H1 (cell line): ENCODE measurements around the gene GSTT2. TPM values are rescaled to one million over a fixed set of nuclear protein-coding genes. Genes with fewer than 3 reads are reported as not detected.

Experiments used
- CTCF ChIA-PET: fragments of 300-600 bp; sonication (Branson Sonifier 250); formaldehyde crosslinking; loops from one replicate; lab custom pipeline; 2021; ENCODE audit not compliant: partially characterized antibody; lab: Charles Lee
- POLR2A ChIA-PET: fragments of 300-600 bp; sonication (Branson Sonifier 250); formaldehyde crosslinking; loops from one replicate; lab custom pipeline; 2021; ENCODE audit warnings: inconsistent platforms; ENCODE audit not compliant: partially characterized antibody; lab: Charles Lee
- DNase-seq, 2 experiments: peaks; one replicate each; pipeline versions ENCODE4 v3.0.0 to v3.0.0-alpha.2; 2010 to 2022; ENCODE audit warnings: low spot score in 2 of 2, low read depth in 1 of 2, mixed read lengths in 1 of 2
- FAIRE-seq: peaks from 2 replicates; lab custom pipeline; 2011; peaks lifted over from hg19 to GRCh38; lab: Jason Lieb, UNC
- H2AFZ ChIP-seq: 2 replicates; pipeline ENCODE4 v1.8.1; 2012; ENCODE audit warnings: low read length, inconsistent platforms
- H2AK5ac ChIP-seq: 2 replicates; pipeline ENCODE4 v1.6.1; 2013; ENCODE audit warnings: low read depth, low read length
- H2BK120ac ChIP-seq: replicated peaks from 2 replicates; pipeline ENCODE3; 2013; ENCODE audit warnings: low read depth, low read length, inconsistent platforms
- H2BK12ac ChIP-seq: 2 replicates; pipeline ENCODE4 v1.6.1; 2013; ENCODE audit warnings: low read depth, low read length
- H2BK15ac ChIP-seq: 2 replicates; pipeline ENCODE4 v1.6.1; 2013; ENCODE audit warnings: low read length
- H2BK20ac ChIP-seq: 2 replicates; pipeline ENCODE4 v1.6.1; 2013; ENCODE audit warnings: low read length
- H2BK5ac ChIP-seq: 2 replicates; pipeline ENCODE4 v1.6.1; 2013; ENCODE audit warnings: low read depth, low read length
- H3K14ac ChIP-seq: 2 replicates; pipeline ENCODE4 v1.6.1; 2013; ENCODE audit warnings: inconsistent platforms; ENCODE audit not compliant: insufficient read length
- H3K18ac ChIP-seq: 2 replicates; pipeline ENCODE4 v1.6.1; 2013; ENCODE audit warnings: low read length; ENCODE audit errors: extremely low read depth
- H3K23ac ChIP-seq: 2 replicates; pipeline ENCODE4 v1.6.1; 2013; ENCODE audit warnings: inconsistent platforms; ENCODE audit not compliant: insufficient read length
- H3K23me2 ChIP-seq: 2 replicates; pipeline ENCODE4 v1.6.1; 2013; ENCODE audit warnings: low read depth, low read length
- H3K27ac ChIP-seq: 2 replicates; pipeline ENCODE4 v1.6.1; 2011; ENCODE audit warnings: low read depth, low read length, inconsistent platforms
- H3K27me3 ChIP-seq, 4 experiments: replicated peaks in 1 of 4; 1 replicate in 1 of 4; 2 replicates in 3 of 4; pipeline versions ENCODE4 v1.6.1 to v1.8.1; 2011 to 2013; ENCODE audit warnings: low read length in 3 of 4, mild to moderate bottlenecking in 3 of 4, inconsistent platforms in 2 of 4, mixed read lengths in 2 of 4, moderate library complexity in 1 of 4; ENCODE audit not compliant: control insufficient read depth in 3 of 4, insufficient read depth in 3 of 4; ENCODE audit errors: extremely low read depth in 1 of 4
- H3K36me3 ChIP-seq, 4 experiments: 2 replicates each; pipeline versions ENCODE4 v1.6.1 to v1.8.1; 2011 to 2013; ENCODE audit warnings: mild to moderate bottlenecking in 4 of 4, low read length in 3 of 4, moderate library complexity in 2 of 4, control low read depth in 1 of 4, inconsistent platforms in 1 of 4; ENCODE audit not compliant: insufficient read depth in 4 of 4, control insufficient read depth in 2 of 4
- H3K4ac ChIP-seq: replicated peaks from 2 replicates; pipeline ENCODE3; 2013; ENCODE audit warnings: low read length, low read depth, mixed read lengths, inconsistent platforms; ENCODE audit not compliant: insufficient read length
- H3K4me1 ChIP-seq, 4 experiments: replicated peaks in 1 of 4; 1 replicate in 1 of 4; 2 replicates in 3 of 4; pipeline versions ENCODE4 v1.6.1 to v1.8.1; 2011 to 2013; ENCODE audit warnings: low read length in 3 of 4, inconsistent platforms in 2 of 4, mixed read lengths in 1 of 4; ENCODE audit not compliant: insufficient read depth in 4 of 4, control insufficient read depth in 3 of 4
- H3K4me2 ChIP-seq, 2 experiments: 2 replicates each; pipeline versions ENCODE4 v1.6.1 to v1.8.1; 2011 to 2013; ENCODE audit warnings: low read depth in 2 of 2, low read length in 2 of 2, control low read depth in 1 of 2, inconsistent platforms in 1 of 2, mild to moderate bottlenecking in 1 of 2; ENCODE audit not compliant: insufficient read depth in 1 of 2
- H3K4me3 ChIP-seq, 4 experiments: fragments of 200-600, 300-600 bp in 1 of 4; sonication (generic), shearing (Covaris generic), sonication (Bioruptor Twin) in 1 of 4; 2 replicates each; pipeline versions ENCODE4 v1.5.1 to v1.8.1; 2011 to 2016; ENCODE audit warnings: low read length in 4 of 4, low read depth in 3 of 4, control low read depth in 2 of 4, inconsistent platforms in 2 of 4, mild to moderate bottlenecking in 2 of 4, mixed read lengths in 1 of 4, moderate library complexity in 1 of 4; ENCODE audit not compliant: insufficient read depth in 2 of 4; ENCODE audit errors: extremely low read depth in 1 of 4
- H3K56ac ChIP-seq: replicated peaks from 2 replicates; pipeline ENCODE3; 2013; ENCODE audit warnings: low read depth, mild to moderate bottlenecking, mixed read lengths, low read length, inconsistent platforms; ENCODE audit not compliant: insufficient read length
- H3K79me1 ChIP-seq: 2 replicates; pipeline ENCODE4 v1.6.1; 2013; ENCODE audit warnings: low read depth, low read length, control low read depth
- H3K79me2 ChIP-seq, 2 experiments: 2 replicates each; pipeline versions ENCODE4 v1.6.1 to v1.8.1; 2012 to 2013; ENCODE audit warnings: low read length in 2 of 2, mild to moderate bottlenecking in 2 of 2, inconsistent platforms in 1 of 2; ENCODE audit not compliant: insufficient read depth in 2 of 2, control insufficient read depth in 1 of 2
- H3K9ac ChIP-seq, 4 experiments: replicated peaks in 1 of 4; 1 replicate in 1 of 4; 2 replicates in 3 of 4; pipeline versions ENCODE4 v1.6.1 to v1.8.1; 2011 to 2013; ENCODE audit warnings: low read depth in 3 of 4, low read length in 3 of 4, control low read depth in 2 of 4, mild to moderate bottlenecking in 2 of 4, moderate library complexity in 2 of 4, inconsistent platforms in 1 of 4; ENCODE audit errors: extremely low read depth in 1 of 4
- H3K9me3 ChIP-seq, 2 experiments: 2 replicates each; pipeline versions ENCODE4 v1.6.1 to v1.8.1; 2012 to 2013; ENCODE audit warnings: mild to moderate bottlenecking in 2 of 2, moderate library complexity in 2 of 2, control low read depth in 1 of 2, inconsistent platforms in 1 of 2, low read depth in 1 of 2, low read length in 1 of 2, mixed read lengths in 1 of 2; ENCODE audit not compliant: insufficient read depth in 2 of 2
- H4K20me1 ChIP-seq, 2 experiments: replicated peaks in 1 of 2; 2 replicates each; pipeline versions ENCODE3 to v1.8.1; 2011 to 2013; ENCODE audit warnings: inconsistent platforms in 2 of 2, low read length in 2 of 2, mild to moderate bottlenecking in 1 of 2; ENCODE audit not compliant: insufficient read depth in 2 of 2, control insufficient read depth in 1 of 2
- H4K5ac ChIP-seq: 2 replicates; pipeline ENCODE4 v1.6.1; 2013; ENCODE audit warnings: low read length, low read depth, mixed read lengths, inconsistent platforms; ENCODE audit not compliant: insufficient read length
- H4K8ac ChIP-seq: 2 replicates; pipeline ENCODE4 v1.8.0; 2013; ENCODE audit warnings: mild to moderate bottlenecking, moderate library complexity, low read length, inconsistent platforms; ENCODE audit not compliant: insufficient read depth; ENCODE audit errors: extremely low read depth
- H4K91ac ChIP-seq: replicated peaks from 2 replicates; pipeline ENCODE3; 2013; ENCODE audit warnings: low read length, mixed read lengths, inconsistent platforms; ENCODE audit not compliant: insufficient read length
- SP4 ChIP-seq: IDR thresholded peaks from 2 replicates; pipeline ENCODE4 v1.6.1; 2012; ENCODE audit warnings: low read length, inconsistent platforms
- polyA plus RNA-seq, 7 experiments: library from polyadenylated mRNA; depleted of rRNA in 3 of 7; stranded (reverse) in 5 of 7; unstranded in 2 of 7; fragments of >200 nt in 5 of 7; fragments of 200-250 nt in 2 of 7; gene quantifications; 1 replicate in 5 of 7; 2 replicates in 1 of 7; 4 replicates in 1 of 7; pipeline versions ENCODE4 v1.2.1 to v1.2.3, GENCODE V29; 2011 to 2013; ENCODE audit warnings: missing spikeins in 2 of 7, mixed read lengths in 2 of 7
- total RNA-seq: library from RNA; stranded (reverse); fragmentation: NEBNext Ultra II Directional; extraction: Animal tissue kit (Norgen Biotek cat#: 25700); gene quantifications from 2 replicates; pipeline ENCODE4 v1.2.1, GENCODE V29; 2021

GSTT2 gene
- total and polyA plus RNA-seq, 2 of the 8 experiments (the other 6 are each of a cell fraction or from before 2014, with no cell fraction given): 1.1 to 1.5 TPM

GRCh38 chr22:24030186-24030702 lies 50.3 kb downstream of the GSTT2 start:
- no peak overlapping the region for H3K23ac ChIP-seq
- H3K23me2 ChIP-seq: no peaks in the 10 kb centered on the region
- ChIA-PET CTCF (interaction anchor here (1.1 to 1.2 kb wide), 4 partner anchors 8 to 78 kb away, joined by 3 read pairs; no protein-coding TSS in a partner anchor), POLR2A (no interaction called here)
- no peaks in the 10 kb centered on the region for H3K9me3 ChIP-seq
- no peak for FAIRE-seq
- H2BK15ac ChIP-seq: no peak overlapping the region
- H3K9ac ChIP-seq: no peak overlapping the region
- H4K20me1 ChIP-seq: peaks cover 1 to 5% of the 10 kb centered on the region in 2 experiments
- peaks cover 13% of the 10 kb centered on the region for H3K79me1 ChIP-seq
- H2AFZ ChIP-seq: no peak overlapping the region
- H3K27ac ChIP-seq: no peak overlapping the region
- no peak overlapping the region for H3K4me3 ChIP-seq
- no peak overlapping the region for H3K4ac ChIP-seq
- no peak overlapping the region for H3K18ac ChIP-seq
- H2AK5ac ChIP-seq: no peak overlapping the region
- no peak overlapping the region for H2BK12ac ChIP-seq
- no peaks in the 10 kb centered on the region for H3K36me3 ChIP-seq
- no peaks in the 10 kb centered on the region for H3K27me3 ChIP-seq
- TF ChIP-seq SP4: no peak
- no peak overlapping the region for H2BK20ac ChIP-seq
- no peak for DNase-seq
- no peak overlapping the region for H4K5ac ChIP-seq
- H3K79me2 ChIP-seq: peaks cover 0 to 78% of the 10 kb centered on the region in 2 experiments; a peak in 2 of 4 replicates
- H3K4me2 ChIP-seq: no peak overlapping the region
- H2BK5ac ChIP-seq: no peak overlapping the region
- no peak overlapping the region for H4K91ac ChIP-seq
- H2BK120ac ChIP-seq: no peak overlapping the region
- H4K8ac ChIP-seq: no peak overlapping the region
- H3K14ac ChIP-seq: no peak overlapping the region
- H3K56ac ChIP-seq: no peak overlapping the region
- no peaks in the 10 kb centered on the region; a peak in 1 of 7 replicates for H3K4me1 ChIP-seq

Other genes with a start within 250 kb of the GSTT2 start
- 2.6 and 3.2 TPM in 2 replicates for gene ZNF70, start 229.0 kb upstream of the GSTT2 start, total RNA-seq
- gene ZNF70, start 229.0 kb upstream of the GSTT2 start, polyA plus RNA-seq (2011; rRNA removed): 1.1 and 1.2 TPM in 2 replicates
- gene VPREB3, start 225.7 kb upstream of the GSTT2 start, total RNA-seq: 0.52 and 0.77 TPM in 2 replicates
- gene VPREB3, start 225.7 kb upstream of the GSTT2 start, polyA plus RNA-seq (2011; rRNA removed): 4.0 and 4.6 TPM in 2 replicates
- 2.3 and 4.9 TPM in 2 replicates for gene C22orf15, start 217.1 kb upstream of the GSTT2 start, total RNA-seq
- 4.2 and 6.9 TPM in 2 replicates for gene C22orf15, start 217.1 kb upstream of the GSTT2 start, polyA plus RNA-seq (2011; rRNA removed)
- gene CHCHD10, start 212.2 kb upstream of the GSTT2 start, total RNA-seq: 94.5 and 104 TPM in 2 replicates
- 58.3 and 109 TPM in 2 replicates for gene CHCHD10, start 212.2 kb upstream of the GSTT2 start, polyA plus RNA-seq (2011; rRNA removed)
- 9.6 and 10.2 TPM in 2 replicates for gene MMP11, start 207.3 kb upstream of the GSTT2 start, total RNA-seq
- gene MMP11, start 207.3 kb upstream of the GSTT2 start, polyA plus RNA-seq (2011; rRNA removed): 18.3 and 29.7 TPM in 2 replicates
- 116 and 124 TPM in 2 replicates for gene SMARCB1, start 193.2 kb upstream of the GSTT2 start, total RNA-seq
- 145 and 158 TPM in 2 replicates for gene SMARCB1, start 193.2 kb upstream of the GSTT2 start, polyA plus RNA-seq (2011; rRNA removed)
- 8.7 and 9.9 TPM in 2 replicates for gene DERL3, start 141.1 kb upstream of the GSTT2 start, total RNA-seq
- 19.5 and 27.8 TPM in 2 replicates for gene DERL3, start 141.1 kb upstream of the GSTT2 start, polyA plus RNA-seq (2011; rRNA removed)
- 12.5 and 13.2 TPM in 2 replicates for gene SLC2A11, start 122.3 kb upstream of the GSTT2 start, total RNA-seq
- 9.1 and 10.7 TPM in 2 replicates for gene SLC2A11, start 122.3 kb upstream of the GSTT2 start, polyA plus RNA-seq (2011; rRNA removed)
- gene MIF, start 85.8 kb upstream of the GSTT2 start, total RNA-seq: 1,082 and 1,119 TPM in 2 replicates
- 1,870 and 2,008 TPM in 2 replicates for gene MIF, start 85.8 kb upstream of the GSTT2 start, polyA plus RNA-seq (2011; rRNA removed)
- 4.7 and 6.3 TPM in 2 replicates for gene GSTT2B, start 18.9 kb upstream of the GSTT2 start, total RNA-seq
- 13.3 and 13.5 TPM in 2 replicates for gene GSTT2B, start 18.9 kb upstream of the GSTT2 start, polyA plus RNA-seq (2011; rRNA removed)
- gene DDTL, start 13.2 kb upstream of the GSTT2 start, total RNA-seq: 1.7 and 2.1 TPM in 2 replicates
- gene DDTL, start 13.2 kb upstream of the GSTT2 start, polyA plus RNA-seq (2011; rRNA removed): 2.2 and 3.1 TPM in 2 replicates
- 106 and 110 TPM in 2 replicates for gene DDT, start 5.7 kb upstream of the GSTT2 start, total RNA-seq
- 336 and 341 TPM in 2 replicates for gene DDT, start 5.7 kb upstream of the GSTT2 start, polyA plus RNA-seq (2011; rRNA removed)
- not detected in 2 replicates for gene GSTT4, start 25.3 kb downstream of the GSTT2 start, total RNA-seq
- 0.08 and 0.14 TPM in 2 replicates for gene GSTT4, start 25.3 kb downstream of the GSTT2 start, polyA plus RNA-seq (2011; rRNA removed)
- gene CABIN1, start 31.2 kb downstream of the GSTT2 start, total RNA-seq: 62.6 and 62.9 TPM in 2 replicates
- gene CABIN1, start 31.2 kb downstream of the GSTT2 start, polyA plus RNA-seq (2011; rRNA removed): 14.1 and 25.5 TPM in 2 replicates
- 1.5 and 2.0 TPM in 2 replicates for gene SUSD2, start 201.4 kb downstream of the GSTT2 start, total RNA-seq
- gene SUSD2, start 201.4 kb downstream of the GSTT2 start, polyA plus RNA-seq (2011; rRNA removed): 4.8 and 5.5 TPM in 2 replicates